ENCODE data around the gene SLN.

SLN gene

DNA sequence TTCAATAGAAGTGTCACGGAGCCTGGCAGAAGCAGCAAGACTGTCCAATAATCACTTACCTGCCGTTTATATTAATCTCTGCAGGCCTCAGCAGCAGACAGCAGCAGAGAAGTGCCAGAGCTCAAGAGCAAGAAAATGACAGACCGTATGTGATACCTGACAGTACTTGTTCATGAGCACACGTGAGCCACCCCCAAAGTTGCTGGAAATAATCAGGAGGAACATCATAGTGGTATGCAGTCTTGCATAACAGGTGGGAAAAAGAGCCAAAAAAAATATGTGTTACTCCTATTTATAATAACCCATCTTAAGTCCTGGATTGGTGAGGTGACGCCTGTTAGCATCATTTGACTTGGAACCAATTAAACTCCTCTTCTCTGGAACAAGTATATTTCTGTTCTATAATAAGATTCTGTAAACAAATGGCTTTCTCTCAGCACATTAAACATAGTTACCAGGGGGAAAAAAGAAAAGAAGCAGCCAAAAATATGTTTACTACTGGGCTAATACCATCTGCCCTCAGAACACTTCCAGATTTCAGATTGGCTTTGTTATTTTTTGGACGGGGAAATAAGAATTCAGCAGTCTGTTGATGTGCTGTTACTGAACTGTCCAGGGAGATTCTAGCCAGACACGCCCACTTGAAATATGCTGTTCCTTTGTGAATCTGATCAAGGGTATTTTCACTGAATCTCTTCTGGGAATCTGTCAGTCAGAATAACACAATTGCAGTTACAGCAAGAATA, 7.9 kb upstream of the SLN start:
- DNase-seq (ENCODE audit: low spot score): no peak

DNA sequence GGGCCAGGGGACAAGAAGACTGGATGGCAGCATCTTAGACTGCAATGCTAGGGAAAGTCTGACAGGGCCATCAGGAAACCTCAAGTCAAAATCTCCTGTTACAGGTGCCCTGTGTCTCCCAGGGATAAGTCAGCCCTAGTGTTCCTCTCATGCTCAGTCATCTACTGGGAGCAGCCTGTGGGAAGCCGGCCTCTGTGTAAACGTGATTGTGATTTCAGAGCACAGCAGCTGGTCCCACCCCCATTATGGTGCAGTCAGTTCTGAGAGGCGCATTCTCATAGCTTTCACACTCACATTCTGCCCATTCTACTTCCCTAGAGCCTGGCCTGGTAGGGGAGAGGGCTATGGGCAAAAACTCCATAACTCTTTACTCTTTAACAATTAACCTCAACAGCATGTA, 7.2 kb upstream of the SLN start:
- no peak for DNase-seq (ENCODE audit: low spot score)

DNA sequence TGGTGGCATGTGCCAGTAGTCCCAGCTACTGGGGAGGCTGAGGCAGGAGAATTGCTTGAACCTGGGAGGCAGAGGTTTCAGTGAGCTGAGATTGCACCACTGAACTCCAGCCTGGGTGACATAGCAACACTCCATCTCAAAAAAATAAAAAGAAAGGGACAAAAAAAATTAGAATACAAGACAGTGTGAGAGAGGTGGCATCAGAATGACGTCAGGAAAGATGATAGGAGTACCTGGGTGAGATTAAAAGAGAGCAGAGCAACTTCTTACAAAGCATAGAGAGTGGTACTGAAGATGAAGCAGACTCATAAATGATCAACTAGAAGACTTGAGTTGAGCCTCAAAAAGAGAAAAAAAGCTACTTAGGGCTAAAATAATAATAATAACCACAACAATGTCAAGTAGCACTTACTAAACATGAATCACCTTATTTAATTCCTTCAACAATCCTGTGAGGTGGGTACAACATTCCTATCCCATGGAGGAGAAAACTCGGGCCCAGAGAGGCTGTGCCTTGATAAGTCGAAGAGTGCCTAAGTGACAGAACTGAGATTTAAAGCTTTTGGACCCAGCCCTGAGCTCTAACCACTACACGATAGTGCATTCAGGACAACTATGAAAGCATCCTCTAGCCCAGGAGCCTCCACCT, 5.2 kb upstream of the SLN start:
- DNase-seq (ENCODE audit: low spot score): no peak

DNA sequence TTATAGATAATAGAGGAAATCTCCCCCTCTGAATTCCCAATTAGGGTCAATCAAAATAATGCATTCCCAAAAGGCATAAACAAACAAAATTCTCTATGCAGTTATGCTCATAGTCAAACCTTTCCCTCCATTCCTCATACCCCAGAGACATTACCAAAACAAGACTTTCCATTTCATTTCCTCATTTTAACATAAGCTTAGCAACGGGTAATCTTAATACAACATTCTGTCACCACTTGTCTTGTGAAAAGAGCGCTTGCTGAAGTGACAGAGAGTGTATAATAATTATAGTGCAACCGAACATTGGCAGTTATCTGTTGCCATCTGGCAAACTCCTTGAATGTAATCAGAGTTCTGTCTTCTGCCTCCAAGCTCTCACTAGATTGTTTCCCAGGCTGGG, 1.2 kb upstream of the SLN start:
- DNase-seq (ENCODE audit: low spot score): no peak

DNA sequence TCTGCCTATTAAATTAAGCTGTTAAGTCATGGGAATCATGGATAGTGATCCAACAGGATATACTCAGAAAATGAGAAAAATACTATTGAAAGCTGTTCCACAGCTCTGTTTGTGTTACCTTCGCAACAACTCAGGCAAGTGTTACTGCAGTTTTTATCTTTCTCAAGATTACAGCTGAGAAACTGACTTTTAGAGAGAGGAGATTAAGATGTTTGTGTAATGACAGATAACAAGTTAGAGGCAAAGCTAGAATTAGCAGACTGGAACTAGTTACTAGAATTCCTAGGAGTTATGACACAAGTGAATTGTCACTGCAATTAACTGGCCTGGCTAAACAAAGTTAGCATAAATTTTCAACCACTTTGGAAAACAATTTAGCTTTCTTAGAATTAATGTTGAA, 1.6 kb downstream of the SLN start:
- no peak for DNase-seq (ENCODE audit: low spot score)

DNA sequence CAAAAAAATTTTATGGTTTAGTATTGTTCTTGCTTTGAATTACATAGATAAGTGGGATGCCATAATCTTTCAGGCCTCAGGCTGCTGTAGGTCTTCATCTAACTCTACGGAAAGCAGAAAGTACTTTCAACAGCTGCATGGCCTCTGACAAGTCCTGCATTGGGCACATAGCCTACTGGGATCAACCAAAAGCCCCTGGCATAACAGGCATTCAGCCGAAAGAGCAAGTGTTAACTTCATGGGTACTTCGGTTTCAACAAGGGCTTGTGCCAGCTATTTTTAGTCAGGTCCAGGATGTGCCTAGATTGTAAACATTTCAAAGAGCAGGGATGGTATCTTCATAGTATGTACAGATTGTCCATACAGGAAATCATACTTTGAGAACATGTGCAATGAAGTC, 3.1 kb downstream of the SLN start:
- no peak for DNase-seq (ENCODE audit: low spot score)

DNA sequence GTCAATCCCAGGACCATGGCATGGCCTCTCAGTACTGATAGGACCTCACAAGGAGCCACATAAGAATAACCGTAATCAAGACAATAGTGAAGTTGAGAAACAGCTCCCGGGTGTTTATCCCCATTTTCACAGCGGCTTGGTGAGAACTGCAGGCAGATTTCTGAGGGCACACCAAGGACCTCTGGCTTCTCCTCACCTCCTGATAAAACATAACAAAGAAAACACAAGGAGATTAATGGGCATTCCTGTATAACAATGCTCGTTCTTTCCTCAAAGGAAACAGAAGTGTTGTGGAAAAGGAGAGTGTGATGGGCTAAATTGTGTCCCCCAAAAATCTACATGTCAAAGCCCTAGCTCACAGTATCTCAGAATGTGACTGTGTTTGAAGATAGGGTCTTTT, 4.0 kb downstream of the SLN start:
- DNase-seq (ENCODE audit: low spot score): peak; percentile 27

DNA sequence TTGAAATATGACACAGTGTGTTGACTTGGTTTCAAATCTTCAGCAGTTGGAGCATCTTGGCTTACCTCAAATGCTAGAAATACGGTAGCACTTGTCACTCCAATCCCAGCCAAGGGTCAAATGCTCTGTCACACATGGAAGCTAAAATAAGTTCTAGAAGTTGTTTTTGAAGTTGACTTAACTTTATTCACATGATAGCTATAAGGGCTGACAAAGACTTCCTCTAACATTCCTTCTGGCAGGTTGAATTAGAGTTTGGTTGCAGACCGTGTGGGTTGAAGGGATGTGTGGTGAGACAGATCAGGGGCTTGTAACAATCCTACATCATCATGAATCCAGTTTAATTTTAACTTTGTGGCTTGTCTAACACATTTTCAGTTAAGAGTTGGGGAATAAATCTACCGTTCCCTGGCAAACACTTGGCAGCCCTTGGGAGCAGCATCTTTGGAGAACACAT, 4.6 kb downstream of the SLN start:
- no peak for DNase-seq (ENCODE audit: low spot score)

DNA sequence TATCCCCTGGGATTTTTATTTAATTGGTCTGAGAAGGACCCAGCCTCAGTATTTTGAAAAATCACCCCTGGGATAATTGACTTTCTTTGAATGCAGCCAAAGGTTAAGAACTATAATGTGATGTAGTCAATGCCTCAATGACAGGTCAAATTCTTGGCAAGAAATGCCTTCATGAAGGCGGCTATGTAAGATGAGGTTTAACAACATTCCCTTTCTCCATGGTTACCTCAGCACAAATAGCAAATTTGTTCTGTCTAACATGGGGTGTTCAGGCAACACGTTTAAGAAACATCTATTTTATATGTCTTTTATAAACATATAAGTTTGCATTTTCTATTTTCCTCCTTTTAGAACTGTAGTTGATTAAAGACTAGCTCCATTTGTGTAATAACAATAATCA, 5.3 kb downstream of the SLN start:
- no peak for DNase-seq (ENCODE audit: low spot score)

DNA sequence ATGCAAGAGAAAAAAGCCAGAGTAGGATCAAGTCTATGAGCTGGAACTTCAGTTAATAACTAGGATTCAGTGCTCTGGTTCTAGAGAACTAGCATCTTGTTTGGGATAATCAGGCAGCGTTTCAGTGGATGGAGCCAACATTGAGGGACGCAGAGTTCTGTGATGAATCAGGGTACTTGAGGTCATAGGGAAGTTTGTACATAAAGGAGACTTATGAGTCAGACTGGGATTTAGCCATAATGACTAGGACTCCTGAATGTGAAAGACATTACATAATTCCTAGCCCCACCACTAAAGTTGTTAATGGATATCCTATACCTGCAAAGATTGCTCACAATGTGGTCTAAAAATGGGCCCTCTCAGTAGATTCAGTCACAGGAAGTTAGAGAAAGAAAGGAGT, 6.8 kb downstream of the SLN start:
- no peak for DNase-seq (ENCODE audit: low spot score)

DNA sequence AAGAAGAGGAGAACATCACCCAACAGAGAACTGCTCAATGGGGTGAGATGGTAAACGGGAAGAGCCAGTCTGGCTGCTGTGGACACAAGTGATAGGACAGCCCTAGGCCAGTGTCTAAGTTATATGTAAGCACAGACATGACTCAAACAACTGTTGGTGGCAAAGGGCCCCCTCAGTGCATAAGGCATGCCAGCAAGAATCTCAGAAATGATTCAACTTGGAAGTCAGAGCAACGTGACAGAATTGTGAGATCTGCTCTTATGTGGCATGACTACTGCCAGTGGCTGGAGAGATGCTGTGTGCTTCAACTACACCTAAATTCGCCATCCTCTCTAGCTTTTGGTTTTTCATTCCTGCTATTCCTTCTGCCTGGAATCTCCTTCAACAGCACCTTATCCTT, 7.4 kb downstream of the SLN start:
- DNase-seq (ENCODE audit: low spot score): no peak

DNA sequence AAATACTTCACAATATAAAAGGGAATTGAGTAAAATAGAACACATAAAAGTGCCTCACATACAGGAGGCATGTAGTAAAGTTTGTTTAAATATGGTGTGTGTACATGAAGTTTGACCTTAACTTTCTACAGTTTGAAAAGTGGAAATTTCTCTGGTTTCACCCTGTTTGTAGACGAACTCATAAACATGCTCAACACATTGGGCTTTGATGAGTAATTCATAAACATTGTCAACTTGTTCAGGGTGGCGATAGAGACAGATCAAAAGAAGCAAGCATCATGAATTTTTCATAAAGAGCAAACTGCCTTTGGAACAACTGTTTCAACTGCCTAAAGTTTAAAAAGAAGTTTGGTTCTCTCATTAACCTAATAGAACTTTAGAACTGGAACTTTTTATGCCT, 9.1 kb downstream of the SLN start:
- no peak for DNase-seq (ENCODE audit: low spot score)

DNA sequence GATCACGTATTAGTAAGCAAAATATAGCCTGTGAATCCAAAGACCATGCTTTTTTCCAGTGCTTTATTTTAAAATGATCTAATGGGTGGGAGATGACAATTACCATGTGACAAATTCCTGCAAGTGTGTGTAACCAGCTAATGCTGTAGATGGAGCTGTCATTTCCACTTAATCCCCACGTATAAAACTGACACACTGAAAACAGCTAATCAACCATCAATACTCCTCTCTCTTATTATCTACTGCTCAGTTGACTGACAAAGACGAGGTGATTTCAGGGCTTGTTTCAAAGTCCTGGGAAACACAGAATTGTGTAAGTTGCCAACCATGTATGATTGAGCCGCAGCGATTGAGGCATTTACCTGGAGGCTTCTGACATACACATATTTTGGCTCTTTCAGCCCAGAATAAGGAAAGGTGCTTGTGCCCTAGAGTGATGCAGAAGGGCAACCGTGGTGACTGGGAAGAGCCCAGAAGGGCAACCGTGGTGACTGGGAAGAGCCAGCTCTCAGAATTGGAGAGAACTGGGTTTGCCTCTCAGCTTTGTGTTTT, 9.7 kb downstream of the SLN start:
- DNase-seq (ENCODE audit: low spot score): no peak

DNA sequence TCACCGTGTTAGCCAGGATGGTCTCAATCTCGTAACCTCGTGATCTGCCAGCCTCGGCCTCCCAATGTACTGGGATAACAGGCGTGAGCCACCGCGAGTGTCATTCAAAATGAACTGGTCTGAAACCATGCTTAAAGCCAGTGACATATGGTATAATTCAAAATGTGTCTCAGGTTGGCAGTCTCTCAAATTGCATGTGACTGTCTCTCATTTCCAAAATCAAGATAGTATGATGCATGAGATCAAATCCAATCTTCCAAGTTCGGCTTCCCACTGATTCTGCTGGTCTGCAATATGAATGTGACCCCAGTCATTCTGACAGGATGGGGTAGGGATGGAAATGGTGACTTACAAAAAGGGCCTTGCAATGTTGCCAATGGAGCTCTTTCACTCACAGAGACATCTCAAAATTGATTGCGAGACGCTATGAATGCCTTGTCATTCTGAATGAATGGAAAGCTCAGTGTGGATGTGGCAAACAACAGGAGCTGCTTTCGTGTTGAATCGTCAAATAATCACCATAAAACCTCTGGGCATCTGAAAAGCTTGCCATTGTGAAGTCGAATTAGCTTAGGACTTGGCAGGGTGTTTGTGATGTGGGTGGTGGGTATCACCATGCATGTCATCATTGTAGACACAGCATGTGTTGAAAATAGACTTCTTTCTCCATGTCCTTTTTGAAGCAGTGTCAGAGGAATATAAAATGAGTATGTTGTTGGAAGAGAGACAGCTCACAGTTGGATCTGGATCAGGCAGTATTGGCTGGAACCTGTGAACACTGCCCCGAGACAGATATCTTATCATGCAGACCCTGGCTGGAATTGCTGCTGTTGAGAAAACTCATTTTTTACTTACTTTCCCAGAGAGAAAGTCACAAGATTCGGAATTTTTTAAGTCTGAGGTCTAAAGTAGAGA, 12.2 kb downstream of the SLN start:
- no peak for DNase-seq (ENCODE audit: low spot score)

DNA sequence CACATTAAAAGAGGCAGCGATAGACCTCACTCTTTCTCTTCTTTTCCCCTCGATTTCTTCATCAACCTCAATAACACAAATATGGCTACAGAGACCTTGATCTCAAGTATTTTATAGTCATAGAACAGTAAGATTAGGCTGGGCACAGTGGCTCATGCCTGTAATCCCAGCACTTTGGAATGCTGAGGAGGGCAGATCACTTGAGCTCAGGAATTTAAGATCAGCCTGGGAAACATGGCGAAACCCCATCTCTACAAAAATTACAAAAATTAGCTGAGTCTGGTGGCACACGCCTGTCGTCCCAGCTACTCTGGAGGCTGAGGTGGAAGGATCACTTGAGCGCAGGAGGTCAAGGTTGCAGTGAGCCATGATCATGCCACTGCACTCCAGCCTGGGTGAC, 14.6 kb downstream of the SLN start:
- DNase-seq (ENCODE audit: low spot score): no peak

DNA sequence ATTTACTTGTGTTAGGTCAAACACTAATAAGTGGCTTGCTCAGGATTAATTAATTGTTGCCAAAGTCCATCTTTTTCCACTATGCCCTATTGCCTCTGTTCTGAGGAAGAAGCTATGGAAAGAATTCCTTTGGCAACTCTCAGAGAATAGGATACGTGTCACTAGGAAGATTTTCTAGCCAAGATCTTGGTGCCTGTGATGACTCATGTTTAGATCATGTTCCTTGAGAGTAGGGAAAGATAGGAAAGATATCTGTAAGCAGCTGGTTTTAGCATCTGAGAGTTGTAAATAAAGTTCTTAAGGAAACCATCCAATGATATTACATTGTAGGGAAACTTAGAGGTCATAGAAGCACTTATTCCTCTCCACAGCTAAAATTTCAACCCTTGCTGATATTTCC, 15.7 kb downstream of the SLN start:
- no peak for DNase-seq (ENCODE audit: low spot score)

DNA sequence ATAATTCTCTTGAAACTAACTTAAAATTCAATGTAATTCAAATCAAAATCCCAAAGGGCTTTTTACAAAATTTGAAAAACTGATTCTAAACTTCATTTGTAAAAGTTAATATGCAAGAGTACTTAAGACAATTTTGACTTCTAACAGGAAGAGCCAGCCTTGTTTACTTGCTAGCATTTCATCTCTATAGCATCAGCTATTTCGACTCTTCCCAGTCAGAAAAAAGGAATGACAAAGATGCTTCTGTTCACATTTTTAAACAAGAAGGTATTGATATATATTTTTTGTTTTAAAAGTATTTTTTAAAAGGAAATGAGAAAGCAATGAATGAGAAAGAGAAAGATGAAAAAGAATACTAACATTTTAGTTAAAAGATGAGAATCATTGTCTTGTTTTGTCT, 16.4 kb downstream of the SLN start:
- no peak for DNase-seq (ENCODE audit: low spot score)

DNA sequence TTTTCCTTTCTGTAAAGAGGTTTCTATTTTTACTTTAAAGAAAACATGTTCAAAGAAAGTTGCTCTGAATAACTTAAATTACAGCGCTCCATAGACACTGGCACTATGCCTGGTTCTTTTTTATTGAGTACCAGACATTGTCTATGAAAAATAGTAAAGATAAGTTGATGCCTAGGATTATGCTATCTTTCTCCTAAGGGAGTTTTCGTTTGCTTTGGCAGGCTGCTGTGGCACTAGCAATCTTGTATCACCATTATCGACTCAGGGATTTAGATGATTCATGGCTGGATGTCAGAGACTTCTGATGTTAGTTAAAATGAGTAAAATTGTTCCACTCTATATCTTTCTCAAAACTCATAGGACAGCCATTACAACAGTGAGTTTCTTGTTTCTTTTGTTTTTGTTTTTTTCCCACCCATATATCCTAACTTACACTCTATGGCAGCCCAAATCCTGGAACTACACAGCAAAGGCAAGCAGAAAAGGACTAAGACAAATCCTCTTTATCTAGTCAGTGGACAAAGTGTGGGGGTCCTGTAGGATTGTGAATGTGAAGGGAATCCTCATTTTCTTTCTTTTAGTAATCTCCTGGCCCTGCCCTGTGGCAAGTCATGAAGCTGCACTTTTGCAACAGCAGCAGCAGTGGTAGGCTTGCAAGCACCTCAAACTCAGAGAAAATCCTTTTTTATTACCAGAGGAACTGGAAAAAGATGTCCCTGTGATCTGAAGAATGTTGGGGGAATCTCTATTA, 20.7 kb downstream of the SLN start:
- DNase-seq (ENCODE audit: low spot score): no peak

DNA sequence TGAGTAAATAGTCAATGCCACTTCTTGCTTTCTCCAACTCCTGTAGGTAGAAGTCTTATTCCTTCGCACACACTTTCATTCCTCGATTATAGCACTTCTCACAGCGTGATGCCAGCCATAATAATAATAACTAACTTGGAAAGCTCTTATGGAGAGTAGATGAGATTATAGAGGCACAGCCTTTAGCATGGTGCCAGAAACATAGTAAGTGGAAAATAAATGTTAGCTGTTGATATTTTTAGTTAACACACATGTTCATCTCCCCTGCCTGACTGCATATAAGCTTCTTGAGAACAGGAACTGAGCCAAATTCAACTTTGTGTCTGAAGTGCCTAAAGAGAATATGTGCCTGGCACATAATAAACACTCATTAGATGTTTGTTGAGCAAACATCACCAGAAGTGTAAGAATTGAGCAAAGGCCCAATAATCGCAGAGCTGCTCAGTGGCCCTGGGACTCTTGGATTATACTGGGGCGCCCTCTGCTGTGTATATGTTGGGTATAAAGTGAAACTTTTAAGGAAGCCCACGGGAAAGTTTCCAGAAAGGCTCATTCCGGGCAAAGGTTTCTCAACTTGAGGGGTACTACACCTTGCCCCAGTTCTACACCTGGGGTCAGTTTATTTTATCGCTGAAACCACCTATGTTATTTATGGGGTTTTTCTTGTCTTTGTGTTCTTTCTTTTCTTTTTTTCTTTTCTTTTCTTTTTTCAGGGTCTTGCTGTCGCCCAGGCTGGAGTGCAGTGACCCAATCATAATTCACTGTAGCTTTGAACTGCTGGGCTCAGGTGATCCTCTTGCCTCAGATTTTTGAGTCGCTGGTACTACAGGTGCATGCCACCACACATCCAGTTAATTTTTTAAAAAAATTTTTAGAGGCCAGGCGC, 22.3 kb downstream of the SLN start:
- DNase-seq (ENCODE audit: low spot score): peak; percentile 76

DNA sequence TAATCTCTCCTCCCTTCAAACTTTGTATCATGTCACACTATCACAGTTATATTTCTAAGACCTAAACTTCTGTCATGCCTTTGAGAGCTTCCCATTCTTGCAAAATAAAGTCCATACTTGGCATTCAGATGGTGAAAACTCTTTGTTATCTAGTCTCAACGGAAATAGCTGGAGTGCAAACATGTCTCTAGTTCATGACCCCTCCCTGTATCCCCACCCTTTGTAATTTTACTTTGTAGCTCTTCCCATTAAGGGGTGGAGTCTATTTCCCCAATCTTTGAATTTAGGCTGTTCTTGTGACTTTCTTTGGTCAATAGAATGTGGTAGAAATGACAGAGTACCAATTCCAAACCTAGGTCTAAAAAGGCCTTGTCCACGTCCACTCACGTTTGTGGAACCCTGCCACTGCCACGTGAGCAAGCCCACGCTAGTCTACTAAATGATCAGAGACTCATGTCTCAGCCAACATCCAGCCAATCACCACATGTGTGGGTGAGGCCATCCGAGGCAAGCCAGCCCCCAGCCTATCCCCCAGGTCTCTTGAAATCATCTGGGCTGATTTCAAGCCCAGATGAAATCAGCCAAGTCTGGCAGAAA, 23.4 kb downstream of the SLN start:
- DNase-seq (ENCODE audit: low spot score): no peak
